Heart right ventricle (tissue), 16 donors: ENCODE measurements around the gene LTO1. TPM values are rescaled to one million over a fixed set of nuclear protein-coding genes. Genes with fewer than 3 reads are reported as not detected.

Experiments used
- ATAC-seq, 8 donors: fragments of 200-7000 bp; cut with Tn5 transposase; one replicate each; pipeline ENCODE4 v1.9.1; 2020; ENCODE audit warnings: mild to moderate bottlenecking in 8 of 8, moderate library complexity in 8 of 8, moderate number of reproducible peaks in 1 of 8
- DNase-seq, 2 donors: peaks; one replicate each; pipeline ENCODE4 v3.0.0-alpha.2; 2020
- H3K27ac ChIP-seq, 10 donors: fragments of 200-600 bp; sonication (generic) in 2 of 10; one replicate each; pipeline versions ENCODE4 v1.5.0 to v1.8.0; 2020 to 2022; ENCODE audit warnings: mild to moderate bottlenecking in 3 of 10
- H3K27me3 ChIP-seq, 7 donors: fragments of 200-600 bp; one replicate each; pipeline ENCODE4 v1.8.0; 2021 to 2022; ENCODE audit warnings: mild to moderate bottlenecking in 2 of 7
- H3K36me3 ChIP-seq, 9 donors: fragments of 200-600 bp; sonication (generic) in 1 of 9; one replicate each; pipeline versions ENCODE4 v1.5.0 to v1.8.0; 2020 to 2022; ENCODE audit warnings: mild to moderate bottlenecking in 2 of 9
- H3K4me1 ChIP-seq, 9 donors: fragments of 200-600 bp; sonication (generic) in 1 of 9; one replicate each; pipeline versions ENCODE4 v1.5.0 to v1.8.0; 2020 to 2022; ENCODE audit warnings: mild to moderate bottlenecking in 4 of 9
- H3K4me3 ChIP-seq, 10 donors: fragments of 200-600 bp; sonication (generic) in 2 of 10; one replicate each; pipeline versions ENCODE4 v1.5.0 to v1.8.0; 2020 to 2022; ENCODE audit warnings: mild to moderate bottlenecking in 7 of 10, moderate library complexity in 2 of 10
- H3K9me3 ChIP-seq, 11 donors: fragments of 200-600 bp in 10 of 11; sonication (generic) in 2 of 11; one replicate each; pipeline versions ENCODE4 v1.5.0 to v1.8.0; 2013 to 2022; ENCODE audit warnings: mild to moderate bottlenecking in 2 of 11, control low read depth in 1 of 11, moderate library complexity in 1 of 11
- WGBS, 2 donors: extraction: QIAGEN DNeasy Blood & Tissue Kit; methylation state at CpG; one replicate each; pipeline ENCODE4 v1.1.7; 2013; ENCODE audit warnings: inconsistent platforms in 1 of 2; 5-methylcytosine and 5-hydroxymethylcytosine counted together
- intact Hi-C, 10 donors: fragments of 100-400 bp; cut with DNase I; formaldehyde crosslinking; loops; one replicate each; pipeline versions ENCODE4 v1.11.1 to v1.14.2; 2022
- polyA plus RNA-seq, 2 donors: library from polyadenylated mRNA; stranded (reverse); fragments of 200-250 nt; gene quantifications; one replicate each; pipeline ENCODE4 v1.2.3, GENCODE V29; 2013
- total RNA-seq, 10 donors: library from RNA; stranded (reverse); fragmentation: NEBNext Ultra II Directional in 3 of 10; extraction: Animal tissue kit (Norgen Biotek cat#: 25700) in 3 of 10; gene quantifications; one replicate each; pipeline versions ENCODE4 v1.2.1 to v1.2.4, GENCODE V29; 2021 to 2023
- TF ChIP-seq, protein P1 (sequence below), 9 donors: fragments of 200-600 bp; sonication (generic) in 2 of 9; IDR thresholded peaks; one replicate each; pipeline versions ENCODE4 v1.5.0 to v1.8.0; 2021 to 2022; ENCODE audit warnings: antibody characterized with exemption in 9 of 9, mild to moderate bottlenecking in 5 of 9, moderate library complexity in 1 of 9
- donor health status: Arrhythmogenic right ventricular cardiomyopathy.
- donor health status: ischemic (EF 13 %, LVEDD 7.1; RV severe dilation, severe dysfunction).
- donor health status: healthy with polysubstance abuse.
- donor health status: DM: no; HTN: yes; CAD: no.
- donor health status: DM: no; HTN: no; CAD: no.
- donor health status: ischemic (EF 25% LVEDD 6.9; RV normal size, moderate dysfunction).
- donor health status: ischemic (EF 25% LVEDD 5.7; RV mildly dilated, moderate dysfunction).
- donor health status: healthy.
- donor health status: DM: yes; HTN: yes; CAD: no.
- donor health status: Ischemic cardiomyopathy.
- donor health status: ischemic (EF 35%, LVEDD 5.7; RV mildly dilated, moderate dysfunction).
- donor health status: nonischemic (EF 11% LVEDD 7.7; RV severe dilation, severe dysfunction).
- donor health status: DM: yes; HTN: yes; CAD: no.
- donor health status: PGD.
- donor health status: ischemic (EF 29% LVEDD 5.4; RV normal size, mild dysfunction).
- donor health status: nonischemic (EF 23%, LVEDD 6.1; RV moderate dilation, normal function).

The LTO1 gene
- total and polyA plus RNA-seq, 12 donors = 7.0 to 22.6 (median 8.2) TPM

DNA sequence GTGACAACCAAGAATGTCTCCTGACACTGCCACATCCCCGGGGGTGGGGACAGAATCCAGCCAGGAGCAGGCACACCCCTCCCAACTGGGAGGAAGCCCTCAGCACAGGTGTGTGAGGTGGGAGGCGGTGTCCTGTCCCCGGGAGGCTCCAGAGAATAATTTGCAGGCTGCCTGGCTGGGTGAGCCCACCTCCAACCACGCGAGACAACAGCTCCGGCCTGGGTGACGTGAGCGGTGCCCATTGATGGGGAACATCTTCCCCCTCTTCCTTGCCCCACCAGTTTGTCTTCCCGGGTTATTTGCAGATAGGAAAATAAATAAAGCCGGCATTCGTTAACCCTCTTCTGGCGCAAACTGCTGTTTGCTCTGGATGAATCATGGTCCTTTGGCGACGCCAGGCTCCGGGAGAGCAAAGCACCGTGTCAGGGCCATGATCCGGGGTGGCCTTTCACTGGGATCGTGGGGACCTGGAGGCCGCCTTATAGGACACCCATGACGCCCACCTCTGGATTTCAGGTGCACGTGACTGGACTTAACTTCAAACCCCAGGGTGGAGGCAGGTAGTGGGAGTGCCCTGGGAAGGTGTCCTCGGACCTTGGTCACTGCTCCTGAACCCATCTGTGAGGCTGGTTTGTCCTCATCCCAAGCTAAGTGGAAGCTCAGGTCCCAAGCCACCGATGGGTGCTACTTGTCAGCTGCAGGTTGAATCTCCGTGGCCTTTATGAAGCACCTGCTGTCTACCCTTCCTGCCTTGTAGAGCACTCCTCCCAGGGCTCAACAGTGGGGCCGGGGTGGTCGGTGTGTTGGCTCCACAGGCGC, 20.3 kb downstream of the LTO1 start:
- WGBS, 2 donors = 70 to 76% methylated on average over 27 of the region's 27 CpGs
- H3K27ac ChIP-seq = no peak overlapping the region
- peaks cover 0 to 50% (median 28%) of the 10 kb centered on the region in 9 donors for H3K36me3 ChIP-seq
- no peak overlapping the region for H3K4me3 ChIP-seq
- DNase-seq (no peak), ATAC-seq (peak in 3 of 8 donors; percentile 3 to 12 (median 5))
- intact Hi-C loops = no loop called here
- peaks cover 0 to 27% (median 0%) of the 10 kb centered on the region in 9 donors for H3K4me1 ChIP-seq
- H3K9me3 ChIP-seq = no peaks in the 10 kb centered on the region
- no peaks in the 10 kb centered on the region for H3K27me3 ChIP-seq
- TF ChIP-seq, protein P1, sequence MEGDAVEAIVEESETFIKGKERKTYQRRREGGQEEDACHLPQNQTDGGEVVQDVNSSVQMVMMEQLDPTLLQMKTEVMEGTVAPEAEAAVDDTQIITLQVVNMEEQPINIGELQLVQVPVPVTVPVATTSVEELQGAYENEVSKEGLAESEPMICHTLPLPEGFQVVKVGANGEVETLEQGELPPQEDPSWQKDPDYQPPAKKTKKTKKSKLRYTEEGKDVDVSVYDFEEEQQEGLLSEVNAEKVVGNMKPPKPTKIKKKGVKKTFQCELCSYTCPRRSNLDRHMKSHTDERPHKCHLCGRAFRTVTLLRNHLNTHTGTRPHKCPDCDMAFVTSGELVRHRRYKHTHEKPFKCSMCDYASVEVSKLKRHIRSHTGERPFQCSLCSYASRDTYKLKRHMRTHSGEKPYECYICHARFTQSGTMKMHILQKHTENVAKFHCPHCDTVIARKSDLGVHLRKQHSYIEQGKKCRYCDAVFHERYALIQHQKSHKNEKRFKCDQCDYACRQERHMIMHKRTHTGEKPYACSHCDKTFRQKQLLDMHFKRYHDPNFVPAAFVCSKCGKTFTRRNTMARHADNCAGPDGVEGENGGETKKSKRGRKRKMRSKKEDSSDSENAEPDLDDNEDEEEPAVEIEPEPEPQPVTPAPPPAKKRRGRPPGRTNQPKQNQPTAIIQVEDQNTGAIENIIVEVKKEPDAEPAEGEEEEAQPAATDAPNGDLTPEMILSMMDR (IDR thresholded peaks at IDR 0.05) = no peak

DNA sequence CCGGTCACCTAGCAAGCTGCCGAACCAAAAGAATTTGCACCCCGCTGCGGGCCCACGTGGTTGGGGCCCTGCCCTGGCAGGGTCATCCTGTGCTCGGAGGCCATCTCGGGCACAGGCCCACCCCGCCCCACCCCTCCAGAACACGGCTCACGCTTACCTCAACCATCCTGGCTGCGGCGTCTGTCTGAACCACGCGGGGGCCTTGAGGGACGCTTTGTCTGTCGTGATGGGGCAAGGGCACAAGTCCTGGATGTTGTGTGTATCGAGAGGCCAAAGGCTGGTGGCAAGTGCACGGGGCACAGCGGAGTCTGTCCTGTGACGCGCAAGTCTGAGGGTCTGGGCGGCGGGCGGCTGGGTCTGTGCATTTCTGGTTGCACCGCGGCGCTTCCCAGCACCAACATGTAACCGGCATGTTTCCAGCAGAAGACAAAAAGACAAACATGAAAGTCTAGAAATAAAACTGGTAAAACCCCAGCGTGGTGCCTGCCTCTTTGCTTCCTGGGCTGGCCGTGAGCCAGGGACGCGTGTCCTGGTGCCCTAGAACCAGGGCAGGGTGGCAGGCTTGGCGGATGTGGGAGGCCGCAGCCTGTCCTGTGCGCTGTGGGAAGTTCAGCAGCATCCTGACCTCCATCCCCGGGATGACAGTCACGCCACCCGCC, 21.0 kb downstream of the LTO1 start:
- Histone ChIP-seq H3K4me3 (no peak overlapping the region), H3K36me3 (peaks cover 0 to 58% (median 36%) of the 10 kb centered on the region in 9 donors), H3K9me3 (no peaks in the 10 kb centered on the region), H3K27ac (no peak overlapping the region), H3K4me1 (peaks cover 0 to 34% (median 3%) of the 10 kb centered on the region in 9 donors), H3K27me3 (no peaks in the 10 kb centered on the region)
- DNase-seq (no peak), ATAC-seq (peak in 3 of 8 donors; percentile 7 to 28 (median 19))
- WGBS, 2 donors = 80 to 82% methylated on average over 38 of the region's 38 CpGs
- TF ChIP-seq, protein P1 (IDR thresholded peaks at IDR 0.05) = no peak
- intact Hi-C loops = no loop called here

DNA sequence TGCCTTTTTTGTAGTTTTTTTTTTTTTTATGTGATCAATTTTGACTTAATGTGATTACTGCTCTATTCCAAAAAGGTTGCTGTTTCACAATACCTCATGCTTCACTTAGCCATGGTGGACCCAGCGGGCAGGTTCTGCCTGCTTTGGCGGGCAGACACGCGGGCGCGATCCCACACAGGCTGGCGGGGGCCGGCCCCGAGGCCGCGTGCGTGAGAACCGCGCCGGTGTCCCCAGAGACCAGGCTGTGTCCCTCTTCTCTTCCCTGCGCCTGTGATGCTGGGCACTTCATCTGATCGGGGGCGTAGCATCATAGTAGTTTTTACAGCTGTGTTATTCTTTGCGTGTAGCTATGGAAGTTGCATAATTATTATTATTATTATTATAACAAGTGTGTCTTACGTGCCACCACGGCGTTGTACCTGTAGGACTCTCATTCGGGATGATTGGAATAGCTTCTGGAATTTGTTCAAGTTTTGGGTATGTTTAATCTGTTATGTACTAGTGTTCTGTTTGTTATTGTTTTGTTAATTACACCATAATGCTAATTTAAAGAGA, 21.7 kb downstream of the LTO1 start:
- no peak for DNase-seq
- H3K4me1 ChIP-seq = peaks cover 0 to 41% (median 4%) of the 10 kb centered on the region in 9 donors

DNA sequence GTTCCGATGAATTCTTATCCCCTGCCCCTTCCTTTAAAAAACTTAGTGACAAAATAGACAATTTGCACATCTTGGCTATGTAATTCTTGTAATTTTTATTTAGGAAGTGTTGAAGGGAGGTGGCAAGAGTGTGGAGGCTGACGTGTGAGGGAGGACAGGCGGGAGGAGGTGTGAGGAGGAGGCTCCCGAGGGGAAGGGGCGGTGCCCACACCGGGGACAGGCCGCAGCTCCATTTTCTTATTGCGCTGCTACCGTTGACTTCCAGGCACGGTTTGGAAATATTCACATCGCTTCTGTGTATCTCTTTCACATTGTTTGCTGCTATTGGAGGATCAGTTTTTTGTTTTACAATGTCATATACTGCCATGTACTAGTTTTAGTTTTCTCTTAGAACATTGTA, 22.2 kb downstream of the LTO1 start:
- peaks cover 0 to 69% (median 47%) of the 10 kb centered on the region in 9 donors for H3K36me3 ChIP-seq
- H3K4me1 ChIP-seq = peaks cover 0 to 46% (median 4%) of the 10 kb centered on the region in 9 donors
- H3K9me3 ChIP-seq = no peaks in the 10 kb centered on the region
- intact Hi-C loops = no loop called here
- H3K27ac ChIP-seq = no peak overlapping the region
- no peak for DNase-seq
- TF ChIP-seq, protein P1 (IDR thresholded peaks at IDR 0.05) = no peak
- ATAC-seq = no peak
- 72 to 74% methylated on average over 11 of the region's 11 CpGs for WGBS, 2 donors
- no peaks in the 10 kb centered on the region for H3K27me3 ChIP-seq
- H3K4me3 ChIP-seq = no peak overlapping the region

More for the DNA sequence above, 21.7 kb downstream of the LTO1 start:
- no peak for ATAC-seq
- Histone ChIP-seq H3K27ac (no peak overlapping the region), H3K27me3 (no peaks in the 10 kb centered on the region), H3K9me3 (no peaks in the 10 kb centered on the region), H3K36me3 (peaks cover 0 to 64% (median 42%) of the 10 kb centered on the region in 9 donors), H3K4me3 (no peak overlapping the region)
- intact Hi-C loops = no loop called here
- WGBS, 2 donors = 86 to 91% methylated on average over 23 of the region's 23 CpGs
- TF ChIP-seq, protein P1 (IDR thresholded peaks at IDR 0.05) = no peak
